Dedifferentiated amniotic fluid mesenchymal stem cell (primary cell): ENCODE measurements around the gene SHTN1.

Experiments used
- DNase-seq: peaks from one replicate; pipeline ENCODE4 v3.0.0-alpha.2; 2016; ENCODE audit errors: extremely low spot score

The SHTN1 gene

GRCh38 chr10:117005026-117005526, at the start of gene SHTN1:
Gene SHTN1, minus strand, starts transcription at chr10:117005187. Its CDS starts 108 bp downstream, at chr10:117005079.
- DNase-seq = no peak

GRCh38 chr10:117053482-117053881, 48.5 kb upstream of the SHTN1 start:
- no peak for DNase-seq

- DNase-seq = no peak
Observed at GRCh38 chr10:117047947-117048346, 43.0 kb upstream of the SHTN1 start.

GRCh38 chr10:117016266-117016665, 11.3 kb upstream of the SHTN1 start:
- no peak for DNase-seq

- DNase-seq = no peak
Observed at GRCh38 chr10:117014835-117015234, 9.8 kb upstream of the SHTN1 start.

- no peak for DNase-seq
Observed at GRCh38 chr10:117007080-117007479, 2.1 kb upstream of the SHTN1 start.

GRCh38 chr10:117005527-117006055, 604 bp upstream of the SHTN1 start:
- no peak for DNase-seq

GRCh38 chr10:117004227-117005025, 561 bp downstream of the SHTN1 start:
- DNase-seq = no peak

- DNase-seq = no peak
Observed at GRCh38 chr10:117003336-117003735, 1.7 kb downstream of the SHTN1 start.

- no peak for DNase-seq
Observed at GRCh38 chr10:117002206-117002605, 2.8 kb downstream of the SHTN1 start.

GRCh38 chr10:117001144-117001543, 3.8 kb downstream of the SHTN1 start:
- no peak for DNase-seq

GRCh38 chr10:117000580-117000979, 4.4 kb downstream of the SHTN1 start:
- DNase-seq = no peak

GRCh38 chr10:116998172-116998571, 6.8 kb downstream of the SHTN1 start:
- DNase-seq = no peak

- DNase-seq = no peak
Observed at GRCh38 chr10:116997015-116997414, 8.0 kb downstream of the SHTN1 start.

- no peak for DNase-seq
Observed at GRCh38 chr10:116995648-116996047, 9.3 kb downstream of the SHTN1 start.

- no peak for DNase-seq
Observed at GRCh38 chr10:116994113-116994890, 10.7 kb downstream of the SHTN1 start.

GRCh38 chr10:116993610-116994009, 11.4 kb downstream of the SHTN1 start:
- DNase-seq = no peak

GRCh38 chr10:116992183-116992582, 12.8 kb downstream of the SHTN1 start:
- no peak for DNase-seq

- no peak for DNase-seq
Observed at GRCh38 chr10:116990276-116990800, 14.6 kb downstream of the SHTN1 start.

- no peak for DNase-seq
Observed at GRCh38 chr10:116989439-116989838, 15.5 kb downstream of the SHTN1 start.

GRCh38 chr10:116988311-116988710, 16.7 kb downstream of the SHTN1 start:
- DNase-seq = no peak

GRCh38 chr10:116985611-116986010, 19.4 kb downstream of the SHTN1 start:
- DNase-seq = no peak
